NT2/D1 (cell line): ENCODE measurements around the gene TPM2.

Experiments used
- SUZ12 ChIP-seq: IDR thresholded peaks from 2 replicates; pipeline ENCODE4 v1.6.1; 2011; ENCODE audit not compliant: insufficient read length, insufficient read depth; ENCODE audit errors: extremely low read depth
- YY1 ChIP-seq: IDR thresholded peaks from 2 replicates; pipeline ENCODE4 v1.6.1; 2011; ENCODE audit not compliant: insufficient read length, insufficient read depth
- ZNF274 ChIP-seq: IDR thresholded peaks from 2 replicates; pipeline ENCODE4 v1.6.1; 2011; ENCODE audit warnings: mild to moderate bottlenecking, low read depth, low read length

DNA sequence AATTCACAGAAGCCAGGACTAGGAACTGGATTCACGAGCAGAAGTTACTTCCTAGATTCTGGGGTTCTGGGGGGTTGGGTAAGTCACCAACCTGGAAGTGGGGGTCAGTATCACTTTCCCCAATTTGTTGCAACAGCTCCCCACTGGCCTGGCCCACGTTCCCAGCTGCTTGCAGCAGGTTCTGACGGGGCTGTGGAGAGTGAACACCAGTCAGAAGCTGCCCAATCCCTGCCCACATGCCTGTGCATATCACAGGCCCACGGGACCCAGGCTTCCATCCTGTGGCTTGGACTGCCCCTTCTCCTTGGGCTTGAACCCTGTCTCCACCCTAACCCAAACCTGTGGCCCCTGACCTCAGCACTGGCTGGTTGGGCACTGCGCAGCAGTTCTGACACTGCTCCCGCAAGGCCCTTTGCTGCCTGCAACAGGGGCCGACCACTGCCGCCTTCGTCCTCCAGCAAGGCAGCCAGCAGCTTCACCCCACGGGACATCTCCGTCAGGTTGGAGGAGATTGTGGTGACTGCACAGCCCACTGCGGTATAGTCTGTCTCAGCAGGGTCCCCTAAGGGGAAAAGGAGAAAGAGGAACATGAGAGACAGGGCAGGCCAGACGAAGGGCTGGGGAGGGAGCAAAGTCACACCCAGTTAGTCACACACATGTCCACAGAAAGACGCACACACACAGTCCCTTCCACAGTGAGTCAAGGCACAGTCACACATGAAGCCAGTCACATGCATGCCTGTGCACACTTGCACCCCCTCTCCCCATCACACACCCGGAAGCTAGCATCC is 29.2 kb upstream of the TPM2 start:
- TF ChIP-seq YY1 (no peak), SUZ12 (no peak), ZNF274 (no peak)
